ENCODE measurements around the gene PITHD1.

The PITHD1 gene

GRCh38 chr1:23796466-23797271, 18.5 kb downstream of the PITHD1 start:
- no peak overlapping the region for H3K27ac ChIP-seq

DNA sequence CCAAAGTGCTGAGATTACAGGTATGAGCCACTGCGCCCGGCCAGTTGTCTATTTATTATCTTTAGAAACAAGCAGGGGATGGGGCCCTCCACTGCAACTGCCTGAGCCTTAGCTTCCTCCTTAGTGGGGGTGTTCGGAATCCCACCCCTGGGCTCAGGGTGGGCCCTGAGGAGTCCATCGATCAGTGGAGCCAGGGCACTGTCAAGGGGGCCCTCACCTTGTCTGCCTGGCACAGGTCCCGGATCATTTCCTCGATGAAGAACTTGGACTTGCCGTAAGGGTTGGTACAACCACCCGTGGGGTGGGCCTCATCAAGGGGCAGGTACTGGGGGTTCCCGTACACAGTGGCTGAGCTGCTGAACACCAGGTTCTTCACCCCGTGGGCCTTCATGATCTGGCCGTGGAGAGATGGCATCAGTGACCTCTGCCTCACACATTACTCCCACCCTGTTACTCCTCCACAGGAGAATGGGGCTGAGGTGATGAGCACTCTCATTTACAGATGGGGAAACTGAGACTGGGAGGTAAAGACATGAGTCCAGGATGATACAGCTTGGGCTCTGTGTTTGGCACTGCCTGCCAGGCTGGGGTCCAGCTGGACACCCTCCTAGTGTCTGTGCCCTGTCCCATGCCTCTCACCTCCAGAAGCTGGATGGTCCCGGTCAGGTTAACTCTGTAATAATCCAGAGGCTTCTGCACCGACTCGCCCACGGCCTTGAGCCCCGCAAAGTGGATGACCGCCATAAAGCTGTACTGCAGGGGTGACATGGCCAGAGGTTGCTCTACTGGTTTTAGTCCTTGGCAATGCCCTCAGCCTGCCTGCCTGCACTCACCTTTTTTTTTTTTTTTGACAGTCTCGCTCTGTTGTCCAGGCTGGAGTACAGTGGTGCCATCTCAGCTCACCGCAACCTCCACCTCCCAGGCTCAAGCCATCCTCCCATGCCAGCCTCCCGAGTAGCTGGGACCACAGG, 19.5 kb downstream of the PITHD1 start:
- no peak for TF ChIP-seq CTCF (conservative IDR thresholded peaks at IDR 0.05)
- H3K27ac ChIP-seq: no peak overlapping the region; the same call in 1 of the 2 replicates

More at GRCh38 chr1:23796466-23797271, 18.5 kb downstream of the PITHD1 start:
- TF ChIP-seq CTCF (conservative IDR thresholded peaks at IDR 0.05): peak; percentile 48

GRCh38 chr1:23798662-23799142, 20.5 kb downstream of the PITHD1 start:
- H3K27ac ChIP-seq: no peak overlapping the region
- no peak for TF ChIP-seq CTCF (conservative IDR thresholded peaks at IDR 0.05)

- peak overlapping the region; percentile 82; the same call in 1 of the 2 replicates for H3K27ac ChIP-seq
- TF ChIP-seq CTCF (conservative IDR thresholded peaks at IDR 0.05): no peak
Observed at GRCh38 chr1:23799255-23799569, 21.0 kb downstream of the PITHD1 start.

DNA sequence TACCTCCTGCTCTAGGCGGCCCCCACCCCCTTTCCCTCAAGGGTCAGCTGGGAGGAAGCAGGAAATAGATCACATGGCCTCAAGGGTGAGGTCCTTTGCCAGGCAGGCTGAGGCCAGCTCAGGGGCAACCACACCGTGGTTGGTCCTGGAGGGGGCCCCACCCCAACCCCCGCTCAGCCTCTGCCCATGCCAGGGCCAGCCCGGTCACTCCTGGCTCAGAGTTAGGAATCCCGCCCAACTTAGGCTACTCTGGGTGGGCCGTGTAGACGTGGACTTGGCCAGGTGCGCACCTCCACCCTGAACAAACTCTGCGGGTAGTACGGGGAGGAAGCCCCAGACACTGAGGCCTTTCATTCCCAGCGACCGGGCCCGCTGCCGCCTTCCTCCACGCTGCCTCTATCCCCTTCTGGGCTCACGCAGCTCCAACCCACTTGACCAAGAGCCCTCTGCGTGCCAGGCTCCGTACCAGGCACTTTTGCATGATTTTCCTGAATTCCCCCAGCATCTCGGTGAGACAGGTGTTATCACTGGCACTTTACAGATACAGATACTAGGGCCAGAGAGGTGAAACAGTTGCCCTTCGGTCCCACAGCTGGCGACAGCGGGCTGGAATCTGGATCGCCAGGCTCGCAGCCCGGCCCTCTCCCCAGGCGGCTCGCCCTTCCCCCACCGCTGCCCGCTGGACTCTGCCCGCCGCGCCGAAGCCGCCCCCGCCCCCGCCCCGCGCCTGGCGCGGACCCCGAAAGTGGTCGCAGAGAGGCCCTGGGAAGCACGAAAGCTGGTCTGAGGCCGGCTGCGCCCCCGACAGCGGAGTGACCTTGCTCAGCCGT, 21.6 kb downstream of the PITHD1 start:
- no peak for TF ChIP-seq CTCF (conservative IDR thresholded peaks at IDR 0.05)
- H3K27ac ChIP-seq: peak overlapping the region; percentile 82

GRCh38 chr1:23800400-23801337, 22.5 kb downstream of the PITHD1 start, which contains the start of gene GALE:
TSS of gene GALE (minus strand) at chr1:23800754. CDS start at chr1:23799007, 1,747 bp downstream.
- TF ChIP-seq CTCF (conservative IDR thresholded peaks at IDR 0.05): no peak
- H3K27ac ChIP-seq: peak within 1 kb of the TSS; percentile 82

Measured in VCaP (cell line).